Upper lobe of left lung (tissue), 6 donors: ENCODE measurements around the gene ARMH2. TPM values are rescaled to one million over a fixed set of nuclear protein-coding genes. Genes with fewer than 3 reads are reported as not detected.

Source experiments
- ATAC-seq, 2 donors: fragments of 200-7000 bp; cut with Tn5 transposase; one replicate each; pipeline ENCODE4 v1.9.1; 2022; ENCODE audit warnings: mild to moderate bottlenecking in 2 of 2, moderate library complexity in 2 of 2; ENCODE audit not compliant: low FRiP score in 2 of 2
- DNase-seq, 2 donors: peaks; one replicate each; pipeline ENCODE4 v3.0.0-alpha.2; 2019 to 2020
- H3K27ac ChIP-seq, 4 donors: fragments of 200-600 bp; sonication (generic); one replicate each; pipeline ENCODE4 v1.5.1; 2016 to 2019
- H3K27me3 ChIP-seq, 4 donors: fragments of 200-600 bp; sonication (generic); one replicate each; pipeline ENCODE4 v1.5.1; 2017 to 2019
- H3K36me3 ChIP-seq, 4 donors: fragments of 200-600 bp; sonication (generic); one replicate each; pipeline ENCODE4 v1.5.1; 2016 to 2019
- H3K4me1 ChIP-seq, 4 donors: fragments of 200-600 bp; sonication (generic); one replicate each; pipeline ENCODE4 v1.5.1; 2018 to 2019
- H3K4me3 ChIP-seq, 4 donors: fragments of 200-600 bp; sonication (generic); one replicate each; pipeline ENCODE4 v1.5.1; 2017 to 2019; ENCODE audit warnings: mild to moderate bottlenecking in 2 of 4, moderate library complexity in 1 of 4
- H3K9me3 ChIP-seq, 4 donors: fragments of 200-600 bp; sonication (generic); one replicate each; pipeline ENCODE4 v1.5.1; 2018 to 2019
- EP300 ChIP-seq, 4 donors: sonication (generic); formaldehyde crosslinking; IDR thresholded peaks; one replicate each; pipeline ENCODE4 v1.5.1; 2017; ENCODE audit warnings: antibody characterized with exemption in 4 of 4, control low read depth in 2 of 4
- POLR2A ChIP-seq, 4 donors: fragments of 450-650 bp; IDR thresholded peaks; one replicate each; pipeline ENCODE4 v1.5.1; 2016 to 2017; ENCODE audit warnings: antibody characterized with exemption in 4 of 4, mild to moderate bottlenecking in 2 of 4
- POLR2AphosphoS5 ChIP-seq, 2 donors: sonication (generic); formaldehyde crosslinking; IDR thresholded peaks; one replicate each; pipeline ENCODE4 v1.5.1; 2017; ENCODE audit warnings: antibody characterized with exemption in 2 of 2
- WGBS, 2 donors: methylation state at CpG; one replicate each; pipeline ENCODE4 v1.1.5; 2017 to 2018; 5-methylcytosine and 5-hydroxymethylcytosine counted together
- total RNA-seq, 6 donors: library from RNA; depleted of rRNA in 4 of 6; stranded (reverse); fragments of >200 nt in 4 of 6; gene quantifications; one replicate each; pipeline versions ENCODE4 v1.1.0 to v1.2.1, GENCODE V29; 2016 to 2021
- TF ChIP-seq, protein P1 (sequence below), 6 experiments: fragments of 450-650 bp in 4 of 6; fragments of 200-600 bp in 2 of 6; sonication (generic) in 2 of 6; IDR thresholded peaks; one replicate each; pipeline ENCODE4 v1.5.1; 2016 to 2019; ENCODE audit warnings: antibody characterized with exemption in 6 of 6
- donor health status: DM: no; HTN: no; CAD: no; lungs with moderate emphysema.
- donor health status: DM: no; HTN: yes; CAD: no; lungs with severe emphysema.

ARMH2 gene
- total RNA-seq: 1 to 10 TPM in 2 of 6 donors, under 1 TPM in 1, not detected in 3; 0.76 to 2.4 (median 1.7) TPM

DNA sequence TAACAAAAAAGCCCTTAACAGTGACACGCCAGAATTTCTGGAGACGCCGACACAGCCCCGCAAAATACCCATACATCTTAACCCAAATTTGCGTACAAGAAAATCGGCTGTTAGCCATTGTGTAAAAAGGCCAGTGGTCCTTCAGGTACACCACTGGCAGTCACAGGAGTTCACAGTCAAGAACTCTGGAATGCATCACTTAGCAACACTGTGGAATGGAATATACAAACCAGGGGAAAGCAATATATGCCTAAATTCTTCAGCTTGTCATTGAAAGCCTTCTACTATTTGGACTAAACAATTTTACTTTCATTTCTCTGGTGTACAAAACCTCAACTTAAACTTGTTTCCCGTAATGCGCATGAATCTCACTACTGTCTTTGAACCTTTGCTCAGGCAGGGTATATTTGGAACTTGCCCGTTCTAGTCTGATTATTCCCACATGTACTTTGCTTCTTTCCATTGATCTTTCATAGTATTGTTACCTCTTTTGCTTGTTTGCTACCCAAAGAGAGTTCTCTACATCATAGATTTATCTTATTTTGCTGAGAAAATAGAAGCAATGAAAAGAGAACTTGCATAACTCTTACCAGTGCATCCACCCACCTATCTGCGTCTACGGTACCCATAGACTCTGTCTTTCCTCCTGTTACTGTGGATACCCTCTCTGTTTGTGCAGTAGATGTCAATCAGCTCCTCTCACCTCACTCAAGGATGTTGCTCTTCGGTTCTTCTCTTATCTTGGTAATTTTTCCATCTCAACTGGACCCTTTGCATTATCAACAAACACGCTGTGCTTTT lies at the start of gene ARMH2:
Gene ARMH2, minus strand, starts transcription at position 178 of the 801 bp plus-strand sequence. Its CDS starts 60 bp downstream, at position 118.
- Histone ChIP-seq H3K4me1 (no peaks in the 10 kb centered on the region), H3K4me3 (no peak within 1 kb of the TSS), H3K9me3 (no peaks in the 10 kb centered on the region), H3K36me3 (peaks cover 0 to 4% (median 0%) of the 10 kb centered on the region in 4 donors), H3K27ac (no peak within 1 kb of the TSS), H3K27me3 (no peaks in the 10 kb centered on the region)
- TF ChIP-seq, protein P1, sequence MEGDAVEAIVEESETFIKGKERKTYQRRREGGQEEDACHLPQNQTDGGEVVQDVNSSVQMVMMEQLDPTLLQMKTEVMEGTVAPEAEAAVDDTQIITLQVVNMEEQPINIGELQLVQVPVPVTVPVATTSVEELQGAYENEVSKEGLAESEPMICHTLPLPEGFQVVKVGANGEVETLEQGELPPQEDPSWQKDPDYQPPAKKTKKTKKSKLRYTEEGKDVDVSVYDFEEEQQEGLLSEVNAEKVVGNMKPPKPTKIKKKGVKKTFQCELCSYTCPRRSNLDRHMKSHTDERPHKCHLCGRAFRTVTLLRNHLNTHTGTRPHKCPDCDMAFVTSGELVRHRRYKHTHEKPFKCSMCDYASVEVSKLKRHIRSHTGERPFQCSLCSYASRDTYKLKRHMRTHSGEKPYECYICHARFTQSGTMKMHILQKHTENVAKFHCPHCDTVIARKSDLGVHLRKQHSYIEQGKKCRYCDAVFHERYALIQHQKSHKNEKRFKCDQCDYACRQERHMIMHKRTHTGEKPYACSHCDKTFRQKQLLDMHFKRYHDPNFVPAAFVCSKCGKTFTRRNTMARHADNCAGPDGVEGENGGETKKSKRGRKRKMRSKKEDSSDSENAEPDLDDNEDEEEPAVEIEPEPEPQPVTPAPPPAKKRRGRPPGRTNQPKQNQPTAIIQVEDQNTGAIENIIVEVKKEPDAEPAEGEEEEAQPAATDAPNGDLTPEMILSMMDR (IDR thresholded peaks at IDR 0.05): no peak
- TF ChIP-seq POLR2A (IDR thresholded peaks at IDR 0.05) (no peak), EP300 (IDR thresholded peaks at IDR 0.05) (no peak), POLR2AphosphoS5 (IDR thresholded peaks at IDR 0.05) (no peak)
- DNase-seq (no peak), ATAC-seq (no peak)
- 82 to 83% methylated on average over 13 of the region's 13 CpGs for WGBS, 2 donors

DNA sequence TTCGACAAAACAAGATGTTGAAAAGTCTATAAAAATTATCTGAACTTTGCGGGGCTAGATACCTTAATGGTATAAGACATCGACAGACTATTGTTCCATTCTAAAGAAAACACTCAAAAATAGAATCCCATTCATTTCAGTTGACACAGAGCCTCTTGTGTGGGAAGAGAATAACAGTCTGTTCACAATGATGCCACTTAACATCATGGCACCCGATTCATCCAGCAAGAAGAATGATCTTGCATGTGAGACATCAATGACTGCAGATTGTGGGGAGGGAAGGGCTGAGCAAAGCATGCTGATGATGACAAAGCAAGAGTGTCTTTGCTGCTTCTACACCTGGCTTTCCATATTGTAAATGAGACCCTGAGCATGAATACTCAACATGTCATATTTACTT lies 49.7 kb upstream of the ARMH2 start:
- TF ChIP-seq, protein P1 (IDR thresholded peaks at IDR 0.05): no peak
- TF ChIP-seq EP300 (IDR thresholded peaks at IDR 0.05) (no peak), POLR2A (IDR thresholded peaks at IDR 0.05) (no peak), POLR2AphosphoS5 (IDR thresholded peaks at IDR 0.05) (no peak)
- ATAC-seq (no peak), DNase-seq (no peak)
- no peaks in the 10 kb centered on the region for H3K27me3 ChIP-seq
- H3K9me3 ChIP-seq: no peaks in the 10 kb centered on the region
- H3K36me3 ChIP-seq: peaks cover 0 to 77% (median 11%) of the 10 kb centered on the region in 4 donors
- H3K4me3 ChIP-seq: no peak overlapping the region
- 93 to 94% methylated on average over 4 of the region's 4 CpGs for WGBS, 2 donors
- no peaks in the 10 kb centered on the region for H3K4me1 ChIP-seq
- H3K27ac ChIP-seq: no peak overlapping the region

DNA sequence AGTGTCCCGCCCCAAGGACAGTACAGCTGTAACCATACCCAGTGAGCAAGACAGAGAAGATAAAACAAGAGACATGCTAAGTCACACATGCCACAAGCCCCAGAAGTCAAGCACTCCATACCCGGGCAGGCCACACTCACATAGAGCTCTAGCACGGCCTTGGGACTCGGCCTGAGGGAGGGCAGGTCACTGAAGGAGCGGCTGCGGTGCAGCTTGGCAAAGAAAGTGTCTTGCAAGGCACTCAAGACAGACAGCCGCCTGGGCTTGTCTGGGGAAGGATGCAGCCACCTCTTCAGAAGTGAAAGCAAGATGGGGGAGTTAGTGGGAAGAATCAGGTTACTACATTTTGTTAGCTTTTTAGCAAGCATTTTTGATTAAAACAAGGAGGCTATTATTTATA lies 48.7 kb upstream of the ARMH2 start:
- no peaks in the 10 kb centered on the region for H3K9me3 ChIP-seq
- WGBS, 2 donors: 70 to 82% methylated on average over 7 of the region's 7 CpGs
- peaks cover 0 to 79% (median 19%) of the 10 kb centered on the region in 4 donors for H3K36me3 ChIP-seq
- H3K4me3 ChIP-seq: no peak overlapping the region
- DNase-seq (peak in 1 of 2 donors; percentile 27), ATAC-seq (no peak)
- no peak overlapping the region for H3K27ac ChIP-seq
- no peak for TF ChIP-seq POLR2AphosphoS5 (IDR thresholded peaks at IDR 0.05)
- TF ChIP-seq, protein P1 (IDR thresholded peaks at IDR 0.05): no peak
- H3K4me1 ChIP-seq: no peaks in the 10 kb centered on the region
- H3K27me3 ChIP-seq: no peaks in the 10 kb centered on the region

DNA sequence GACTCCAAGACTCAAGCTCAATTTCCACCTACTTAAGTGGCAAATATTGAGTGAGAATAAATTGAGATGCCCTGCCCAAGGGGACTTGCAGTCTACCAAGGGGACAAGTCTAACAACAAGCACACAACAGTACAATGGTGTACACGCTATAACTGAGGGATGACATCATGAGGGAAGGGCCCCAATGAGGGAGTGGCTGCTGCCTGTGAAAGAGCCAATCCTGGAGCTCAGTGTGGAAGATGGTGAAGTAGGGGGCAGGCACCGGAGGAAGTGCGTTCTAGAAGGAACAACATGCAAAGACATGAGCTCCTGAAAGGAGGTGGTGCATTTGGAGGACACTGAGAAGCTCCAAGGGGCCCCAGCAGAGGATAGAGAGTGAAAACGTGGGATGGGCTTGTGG lies 46.9 kb upstream of the ARMH2 start:
- H3K27ac ChIP-seq: no peak overlapping the region
- WGBS, 2 donors: 97 to 99% methylated on average over 4 of the region's 4 CpGs

More for the DNA sequence above, 46.9 kb upstream of the ARMH2 start:
- Histone ChIP-seq H3K9me3 (no peaks in the 10 kb centered on the region), H3K4me1 (no peaks in the 10 kb centered on the region), H3K36me3 (peaks cover 0 to 70% (median 17%) of the 10 kb centered on the region in 4 donors), H3K27me3 (no peaks in the 10 kb centered on the region), H3K4me3 (no peak overlapping the region)
- ATAC-seq (no peak), DNase-seq (no peak)
- TF ChIP-seq EP300 (IDR thresholded peaks at IDR 0.05) (no peak), POLR2A (IDR thresholded peaks at IDR 0.05) (no peak), POLR2AphosphoS5 (IDR thresholded peaks at IDR 0.05) (no peak)
- TF ChIP-seq, protein P1 (IDR thresholded peaks at IDR 0.05): no peak
